ENCODE results near the gene FBXO31.

The FBXO31 gene

GRCh38 chr16:87350031-87350430 is 33.5 kb downstream of the FBXO31 start:
- Histone ChIP-seq H4K20me1 (ENCODE audit: insufficient read depth, low read length) (no peaks in the 10 kb centered on the region), H3K27me3 (replicated peaks; ENCODE audit: insufficient read depth, low read length) (no peaks in the 10 kb centered on the region), H3K9me2 (replicated peaks; ENCODE audit: insufficient read depth, low read length) (no peaks in the 10 kb centered on the region), H3K36me3 (replicated peaks; ENCODE audit: insufficient read depth, low read length) (no peaks in the 10 kb centered on the region), H3K4me2 (ENCODE audit: low read depth, low read length) (no peak overlapping the region), H3K27ac (ENCODE audit: low read length) (no peak overlapping the region), H3K4me1 (ENCODE audit: low read length) (no peaks in the 10 kb centered on the region), H3F3A (ENCODE audit: insufficient read depth, low read length) (no peaks in the 10 kb centered on the region), H3K79me2 (ENCODE audit: low read length) (no peaks in the 10 kb centered on the region), H3K9ac (ENCODE audit: low read length) (no peak overlapping the region), H2AFZ (ENCODE audit: low read length) (no peak overlapping the region), H3K9me3 (replicated peaks; ENCODE audit: insufficient read depth, low read length) (no peaks in the 10 kb centered on the region), H3K4me3 (ENCODE audit: low read length) (no peak overlapping the region)
- TF ChIP-seq CTCF (IDR thresholded peaks at IDR 0.05; ENCODE audit: low read length) (no peak), EZH2phosphoT487 (IDR thresholded peaks at IDR 0.05; ENCODE audit: low read length) (no peak), EZH2 (optimal IDR thresholded peaks at IDR 0.05; ENCODE audit: low read depth, low read length) (no peak)
- DNase-seq = no peak

GRCh38 chr16:87348616-87349157 is 34.9 kb downstream of the FBXO31 start:
- Histone ChIP-seq H3K9me2 (replicated peaks; ENCODE audit: insufficient read depth, low read length) (no peaks in the 10 kb centered on the region), H3F3A (ENCODE audit: insufficient read depth, low read length) (no peaks in the 10 kb centered on the region), H3K4me3 (ENCODE audit: low read length) (no peak overlapping the region), H3K79me2 (ENCODE audit: low read length) (no peaks in the 10 kb centered on the region), H3K27me3 (replicated peaks; ENCODE audit: insufficient read depth, low read length) (no peaks in the 10 kb centered on the region), H3K9ac (ENCODE audit: low read length) (no peak overlapping the region), H3K27ac (ENCODE audit: low read length) (no peak overlapping the region), H3K4me1 (ENCODE audit: low read length) (no peaks in the 10 kb centered on the region), H3K9me3 (replicated peaks; ENCODE audit: insufficient read depth, low read length) (no peaks in the 10 kb centered on the region), H3K4me2 (ENCODE audit: low read depth, low read length) (no peak overlapping the region), H4K20me1 (ENCODE audit: insufficient read depth, low read length) (no peaks in the 10 kb centered on the region), H3K36me3 (replicated peaks; ENCODE audit: insufficient read depth, low read length) (no peaks in the 10 kb centered on the region), H2AFZ (ENCODE audit: low read length) (no peak overlapping the region)
- no peak for DNase-seq
- no peak for TF ChIP-seq CTCF (IDR thresholded peaks at IDR 0.05; ENCODE audit: low read length)
- TF ChIP-seq EZH2 (optimal IDR thresholded peaks at IDR 0.05; ENCODE audit: low read depth, low read length) = no peak
- TF ChIP-seq EZH2phosphoT487 (IDR thresholded peaks at IDR 0.05; ENCODE audit: low read length) = no peak

GRCh38 chr16:87347932-87348615 is 35.5 kb downstream of the FBXO31 start:
- no peak for TF ChIP-seq EZH2phosphoT487 (IDR thresholded peaks at IDR 0.05; ENCODE audit: low read length)
- no peak for TF ChIP-seq CTCF (IDR thresholded peaks at IDR 0.05; ENCODE audit: low read length)
- TF ChIP-seq EZH2 (optimal IDR thresholded peaks at IDR 0.05; ENCODE audit: low read depth, low read length) = no peak
- no peaks in the 10 kb centered on the region for H3K36me3 ChIP-seq (replicated peaks; ENCODE audit: insufficient read depth, low read length)
- no peak overlapping the region for H3K9ac ChIP-seq (ENCODE audit: low read length)
- no peak overlapping the region for H3K4me3 ChIP-seq (ENCODE audit: low read length)
- H3K9me3 ChIP-seq (replicated peaks; ENCODE audit: insufficient read depth, low read length) = no peaks in the 10 kb centered on the region
- no peaks in the 10 kb centered on the region for H3K9me2 ChIP-seq (replicated peaks; ENCODE audit: insufficient read depth, low read length)
- H3K4me2 ChIP-seq (ENCODE audit: low read depth, low read length) = no peak overlapping the region
- H3F3A ChIP-seq (ENCODE audit: insufficient read depth, low read length) = no peaks in the 10 kb centered on the region
- DNase-seq = no peak
- H2AFZ ChIP-seq (ENCODE audit: low read length) = no peak overlapping the region
- H3K27me3 ChIP-seq (replicated peaks; ENCODE audit: insufficient read depth, low read length) = no peaks in the 10 kb centered on the region
- no peaks in the 10 kb centered on the region for H4K20me1 ChIP-seq (ENCODE audit: insufficient read depth, low read length)
- no peaks in the 10 kb centered on the region for H3K4me1 ChIP-seq (ENCODE audit: low read length)
- H3K79me2 ChIP-seq (ENCODE audit: low read length) = no peaks in the 10 kb centered on the region
- H3K27ac ChIP-seq (ENCODE audit: low read length) = no peak overlapping the region

Measured in MM.1S (cell line).